Fibroblast of mammary gland (primary cell): ENCODE data around the gene WDR90.

Experiments
- DNase-seq: peaks from one replicate; pipeline ENCODE4 v3.0.0-alpha.2; 2010; ENCODE audit warnings: low read depth
- H3K4me3 ChIP-seq: 2 replicates; pipeline ENCODE4 v1.5.1; 2011; ENCODE audit warnings: low read depth, mild to moderate bottlenecking, low read length, moderate library complexity; ENCODE audit not compliant: control insufficient read depth
- CTCF ChIP-seq: conservative IDR thresholded peaks from 2 replicates; pipeline ENCODE4 v1.5.1; 2011; ENCODE audit warnings: low read depth, low read length, inconsistent platforms; ENCODE audit not compliant: control insufficient read depth, insufficient read depth

The WDR90 gene

GRCh38 chr16:674214-674881, 25.2 kb downstream of the WDR90 start:
- DNase-seq = no peak
- H3K4me3 ChIP-seq = no peak overlapping the region
- no peak for TF ChIP-seq CTCF

- peak within 1 kb of the TSS; percentile 33 for H3K4me3 ChIP-seq
- DNase-seq = peak; percentile 52
- no peak for TF ChIP-seq CTCF
These were observed 26.1 kb downstream of the WDR90 start, which contains the start of gene RHBDL1 for GRCh38 chr16:674968-675883. Gene RHBDL1 (plus strand): TSS chr16:675671. CDS start chr16:675791, 120 bp downstream.

GRCh38 chr16:675884-676564, 26.9 kb downstream of the WDR90 start:
- no peak for TF ChIP-seq CTCF
- H3K4me3 ChIP-seq = peak overlapping the region; percentile 33
- no peak for DNase-seq

GRCh38 chr16:676565-676902, 27.4 kb downstream of the WDR90 start:
- no peak for TF ChIP-seq CTCF
- H3K4me3 ChIP-seq = no peak overlapping the region

GRCh38 chr16:676913-677312, 27.7 kb downstream of the WDR90 start:
- DNase-seq = no peak
- TF ChIP-seq CTCF = no peak
- H3K4me3 ChIP-seq = no peak overlapping the region

More at GRCh38 chr16:676565-676902, 27.4 kb downstream of the WDR90 start:
- DNase-seq = no peak

- TF ChIP-seq CTCF = no peak
- no peak overlapping the region for H3K4me3 ChIP-seq
- DNase-seq = no peak
These were observed 28.4 kb downstream of the WDR90 start for GRCh38 chr16:677316-678190.
